Measurements from ENCODE around the gene NSD1.

Gene NSD1

GRCh38 chr5:177310332-177310731, 176.8 kb downstream of the NSD1 start:
- no peak for DNase-seq

- DNase-seq = peak; percentile 84
Observed at GRCh38 chr5:177310757-177311391, 177.3 kb downstream of the NSD1 start.

DNA sequence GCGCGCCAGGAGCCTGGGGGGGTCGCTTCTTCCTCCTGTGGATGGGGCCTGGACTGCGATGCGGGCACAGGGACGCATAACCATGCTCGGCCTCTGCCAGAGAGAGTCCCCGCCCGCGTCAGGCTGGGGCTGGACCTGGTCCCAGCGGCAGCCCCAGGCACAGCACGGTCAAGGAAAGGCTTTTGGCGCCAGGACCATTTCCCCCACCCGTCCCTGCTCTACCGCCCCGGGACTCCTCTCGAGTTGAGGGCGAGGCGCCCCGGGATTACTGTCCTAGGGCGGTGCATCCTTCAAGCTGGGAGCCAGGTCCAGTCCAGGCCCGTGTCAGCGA, 177.8 kb downstream of the NSD1 start:
- peak; percentile 77 for DNase-seq

- DNase-seq = peak; percentile 99
Observed at GRCh38 chr5:177311723-177312648, 178.4 kb downstream of the NSD1 start, which contains the start of gene MXD3. MXD3 (minus strand) TSS chr5:177311898; CDS start chr5:177311830, 68 bp downstream.

GRCh38 chr5:177312649-177313181, 179.1 kb downstream of the NSD1 start:
- peak; percentile 84 for DNase-seq

DNA sequence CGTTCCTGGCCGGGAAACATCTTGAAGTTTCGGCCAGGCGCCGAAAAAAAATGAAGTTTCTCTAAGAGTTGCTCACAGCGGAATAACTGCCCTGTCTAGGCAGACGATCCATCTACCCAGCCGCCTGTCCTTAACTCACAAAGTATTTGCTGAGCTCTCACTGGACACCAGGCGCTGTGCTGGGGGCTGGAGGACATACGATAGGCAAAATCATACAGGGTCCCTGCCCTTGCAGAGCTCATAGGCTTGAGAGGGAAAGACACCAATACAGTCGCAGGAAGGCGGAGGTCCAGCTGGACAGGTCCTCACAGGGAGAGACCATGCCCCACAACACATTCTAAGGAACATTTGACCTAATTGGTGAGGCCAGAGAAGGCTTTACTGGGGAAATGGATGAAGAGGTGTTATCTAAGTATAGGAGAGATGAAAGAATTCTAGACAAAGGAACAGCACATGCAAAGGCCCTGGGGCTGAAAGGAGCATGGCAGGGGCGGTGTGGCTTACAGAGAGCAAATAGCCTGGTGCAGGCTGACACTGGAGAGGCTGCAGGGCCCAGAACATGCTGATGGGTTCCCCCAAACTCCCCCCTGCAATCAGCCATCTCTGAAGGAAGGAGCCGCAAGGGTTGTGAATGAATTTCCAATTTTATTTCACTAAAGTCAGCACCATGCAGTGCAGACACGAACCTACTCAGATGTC, 180.1 kb downstream of the NSD1 start:
- no peak for DNase-seq

DNA sequence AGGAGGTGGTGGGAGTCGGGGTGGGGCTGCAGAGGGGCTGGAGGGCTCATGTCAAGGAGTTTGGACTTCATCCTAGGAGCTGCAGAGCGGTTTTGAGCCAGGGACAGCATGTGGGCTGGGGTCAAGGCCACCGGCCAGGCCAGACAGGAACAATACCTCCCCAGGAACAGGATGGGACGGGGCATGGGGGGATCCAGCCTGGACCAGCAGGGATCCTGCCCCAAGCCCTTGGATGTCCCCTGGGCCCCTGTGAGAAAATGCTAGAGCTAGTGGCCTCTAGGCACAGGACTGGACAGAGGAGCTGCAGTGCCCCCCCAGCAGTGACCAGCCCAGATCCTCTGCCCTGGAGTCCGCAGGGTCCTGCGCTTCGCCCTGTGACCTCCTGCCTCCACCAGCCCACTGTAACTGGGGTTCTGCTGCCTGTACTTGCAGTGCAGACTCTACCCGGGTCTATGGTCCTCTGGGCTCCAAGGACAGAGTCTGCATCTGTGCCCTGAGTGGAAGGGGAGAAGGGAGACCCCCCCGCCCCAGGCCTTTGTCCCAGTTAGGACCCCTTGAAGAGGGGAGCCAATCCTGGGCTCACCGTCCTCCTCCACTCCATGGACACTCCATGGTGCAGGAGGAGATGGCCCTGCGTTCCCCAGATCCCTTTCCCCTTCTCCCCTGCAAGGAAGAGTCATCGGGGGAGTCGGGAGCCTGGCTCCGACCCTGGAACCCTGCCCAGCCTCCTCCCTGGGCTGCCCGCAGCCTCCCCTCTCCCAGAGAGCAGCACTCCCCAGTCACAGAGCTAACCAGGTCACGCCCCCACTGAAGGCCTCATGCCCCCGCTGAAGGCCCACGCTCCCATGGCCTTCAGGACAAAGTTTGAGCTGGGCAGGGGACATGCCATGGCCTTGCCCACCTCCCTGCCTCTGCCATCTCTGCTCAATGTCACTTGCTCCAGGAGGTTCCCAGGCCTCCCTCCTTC, 181.1 kb downstream of the NSD1 start:
- no peak for DNase-seq

DNA sequence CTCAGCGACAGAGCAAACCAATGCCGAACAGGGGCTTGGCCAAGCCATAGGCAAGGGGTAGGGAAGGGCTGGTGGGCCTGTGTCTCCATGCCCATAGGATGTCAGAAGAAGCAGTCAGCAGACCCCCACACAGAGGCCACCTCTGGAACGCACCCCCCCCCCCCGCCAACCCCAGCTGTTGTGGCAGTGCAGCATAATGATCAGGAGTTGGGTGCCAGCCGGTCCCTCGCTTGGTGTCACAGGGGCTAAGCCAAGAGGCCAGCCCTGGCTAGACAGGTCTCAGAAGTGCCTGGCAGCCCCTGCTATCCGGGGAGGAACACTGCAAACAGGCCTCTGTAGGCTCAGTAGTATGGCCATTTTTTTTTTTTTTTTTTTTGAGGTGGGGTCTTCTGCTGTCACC, 181.8 kb downstream of the NSD1 start:
- DNase-seq = no peak

GRCh38 chr5:177316005-177316404, 182.4 kb downstream of the NSD1 start:
- no peak for DNase-seq

- peak; percentile 88 for DNase-seq
Observed at GRCh38 chr5:177317959-177318377, 184.4 kb downstream of the NSD1 start.

DNA sequence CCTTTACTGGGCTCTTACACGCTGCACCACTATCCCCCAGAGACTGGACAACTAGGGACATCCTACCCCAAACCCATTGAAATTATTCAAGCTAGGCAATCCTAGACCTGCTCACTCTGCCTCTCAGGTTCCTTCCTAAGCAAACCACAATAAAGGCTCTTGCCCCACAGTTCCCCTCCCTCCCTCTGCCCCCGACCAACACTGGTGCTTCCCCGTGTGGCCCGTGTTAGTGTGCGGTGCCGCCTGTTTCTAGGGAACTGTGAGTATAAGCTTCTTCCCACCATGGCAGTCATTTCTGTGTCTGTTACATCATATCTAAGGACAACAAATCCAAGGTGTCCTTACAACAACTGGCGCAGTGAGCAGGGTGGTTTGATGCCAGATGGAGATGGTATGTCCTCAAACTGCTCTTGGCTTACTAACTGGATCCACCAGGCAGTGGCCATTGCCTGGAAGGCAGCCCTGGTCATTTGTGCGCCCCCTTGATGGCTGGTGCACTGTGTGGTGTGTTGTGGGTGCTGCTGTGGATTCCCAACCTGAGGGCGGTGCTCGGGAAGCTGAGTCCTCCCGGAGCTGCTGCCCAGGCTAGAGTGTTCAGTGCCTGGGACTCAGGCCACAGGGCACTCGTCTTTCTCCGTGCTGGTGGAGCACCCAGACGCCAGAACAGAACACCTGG, 186.5 kb downstream of the NSD1 start:
- DNase-seq = no peak

DNA sequence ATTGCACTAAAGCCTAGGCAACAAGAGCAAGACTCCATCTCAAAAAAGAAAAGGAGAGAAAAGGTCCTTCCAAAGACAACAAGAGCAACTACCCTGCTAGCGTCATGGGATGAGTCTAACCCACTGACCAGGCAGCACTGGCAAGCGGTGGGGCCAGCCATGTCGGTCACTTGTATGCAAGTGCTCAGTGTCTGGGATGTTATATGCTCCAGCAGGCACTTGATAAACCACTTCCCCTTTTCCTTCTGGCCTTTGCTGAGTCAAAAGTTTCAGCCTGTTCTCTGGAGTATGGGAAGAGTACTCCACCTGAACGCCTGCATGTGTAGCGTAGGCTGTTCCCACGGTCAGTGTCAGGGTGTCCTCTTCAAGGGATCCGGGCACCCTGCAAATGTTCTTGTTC, 187.3 kb downstream of the NSD1 start:
- DNase-seq = no peak

DNA sequence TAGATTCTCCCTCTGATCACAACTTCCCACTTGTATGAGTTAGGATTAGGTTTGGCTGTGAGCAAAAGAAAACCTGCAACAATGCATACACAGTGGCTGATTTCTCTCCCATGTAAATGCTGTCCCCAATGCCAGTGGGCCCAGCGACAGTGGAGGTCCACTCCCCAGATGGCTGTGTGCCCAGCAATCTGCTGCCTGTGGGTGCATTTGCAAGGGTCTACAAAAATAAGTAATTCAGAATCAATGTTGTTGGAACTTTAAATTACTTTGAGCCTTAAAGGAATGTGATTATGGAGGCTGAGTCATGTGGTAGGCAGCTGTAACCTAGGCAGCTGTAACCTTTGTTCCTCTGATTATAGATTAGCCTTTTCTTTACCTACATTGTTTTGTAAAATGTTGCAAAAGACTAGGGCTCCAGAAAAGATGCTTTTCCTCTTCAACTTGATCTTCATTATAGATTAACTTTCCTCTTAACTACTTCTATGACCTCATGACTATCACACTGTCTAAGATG, 192.4 kb downstream of the NSD1 start:
- DNase-seq = no peak

DNA sequence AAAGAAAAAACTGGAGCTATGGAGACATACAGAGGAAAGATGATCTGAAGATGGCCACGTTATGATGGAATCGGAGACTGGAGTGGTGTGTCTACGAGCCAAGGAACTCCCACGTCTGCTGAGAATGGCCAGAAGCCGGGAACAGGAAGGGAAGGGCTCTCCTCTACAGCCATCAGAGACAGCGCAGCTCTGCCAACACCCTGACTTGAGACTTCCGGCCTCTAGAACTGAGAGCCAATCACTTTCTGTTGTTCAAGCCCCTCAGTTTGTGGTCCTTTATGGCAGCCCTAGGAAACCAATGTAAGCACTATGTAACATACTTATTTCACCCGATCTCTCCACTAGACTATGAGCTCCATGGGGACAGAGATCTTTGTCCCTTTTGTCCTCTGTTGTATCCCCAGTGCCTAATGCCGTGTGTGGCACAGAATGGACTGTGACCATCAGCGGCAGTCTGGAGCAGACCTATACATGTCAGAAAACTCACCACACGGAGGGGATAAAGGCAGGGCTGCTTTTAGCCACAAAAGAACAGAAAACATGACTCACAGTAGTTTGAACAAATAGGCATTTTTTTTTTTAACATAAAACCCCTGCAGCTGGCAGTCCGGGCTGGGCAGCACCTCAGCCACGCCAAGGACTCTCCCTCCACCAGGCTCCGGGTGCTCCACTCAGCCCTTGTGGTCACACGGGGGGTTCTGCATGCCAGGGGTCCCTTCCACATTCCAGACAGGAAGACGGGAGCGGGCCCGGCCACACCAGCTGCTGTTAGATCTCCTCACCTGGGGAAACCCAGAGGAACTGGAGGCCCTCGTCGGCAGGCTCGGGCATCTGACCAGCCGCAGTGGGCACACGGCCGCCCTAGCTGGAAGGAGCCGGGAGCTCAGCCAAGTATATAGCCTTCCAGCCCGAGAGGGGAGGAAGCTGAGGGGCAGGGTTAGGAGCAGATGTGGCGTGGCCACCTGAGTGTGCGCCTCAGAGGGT, 194.3 kb downstream of the NSD1 start:
- DNase-seq = peak; percentile 34

DNA sequence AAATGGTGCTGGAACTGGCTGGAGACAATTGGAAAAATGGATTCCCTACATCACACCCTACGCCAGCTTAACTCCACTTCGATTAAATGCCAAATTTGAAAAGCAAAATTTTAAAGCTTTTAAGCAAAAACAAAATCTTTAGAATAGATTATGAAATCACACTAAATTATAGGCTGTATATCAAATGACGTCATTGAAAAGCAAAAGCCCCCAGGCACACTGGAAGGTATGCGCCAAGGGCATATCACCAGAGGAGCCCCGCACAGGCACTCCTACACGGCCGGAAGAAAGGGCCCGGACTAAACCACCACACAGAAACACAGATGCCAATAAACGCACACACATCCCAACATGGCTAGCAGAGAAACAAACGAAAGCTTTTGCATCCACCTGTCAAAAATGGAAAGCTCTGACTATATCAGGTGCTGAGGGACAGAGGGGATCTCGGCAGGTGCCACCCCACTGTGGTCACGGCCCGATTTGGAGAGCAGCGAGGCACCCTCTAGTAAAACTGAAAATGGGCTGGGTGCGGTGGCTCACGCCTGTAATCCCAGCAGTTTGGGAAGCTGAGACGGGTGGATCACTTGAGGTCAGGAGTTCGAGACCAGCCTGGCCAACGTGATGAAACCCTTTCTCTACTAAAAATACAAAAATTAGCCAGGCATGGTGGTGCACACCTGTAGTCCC, 195.1 kb downstream of the NSD1 start:
- DNase-seq = no peak

GRCh38 chr5:177329883-177330282, 196.3 kb downstream of the NSD1 start:
- DNase-seq = no peak

DNA sequence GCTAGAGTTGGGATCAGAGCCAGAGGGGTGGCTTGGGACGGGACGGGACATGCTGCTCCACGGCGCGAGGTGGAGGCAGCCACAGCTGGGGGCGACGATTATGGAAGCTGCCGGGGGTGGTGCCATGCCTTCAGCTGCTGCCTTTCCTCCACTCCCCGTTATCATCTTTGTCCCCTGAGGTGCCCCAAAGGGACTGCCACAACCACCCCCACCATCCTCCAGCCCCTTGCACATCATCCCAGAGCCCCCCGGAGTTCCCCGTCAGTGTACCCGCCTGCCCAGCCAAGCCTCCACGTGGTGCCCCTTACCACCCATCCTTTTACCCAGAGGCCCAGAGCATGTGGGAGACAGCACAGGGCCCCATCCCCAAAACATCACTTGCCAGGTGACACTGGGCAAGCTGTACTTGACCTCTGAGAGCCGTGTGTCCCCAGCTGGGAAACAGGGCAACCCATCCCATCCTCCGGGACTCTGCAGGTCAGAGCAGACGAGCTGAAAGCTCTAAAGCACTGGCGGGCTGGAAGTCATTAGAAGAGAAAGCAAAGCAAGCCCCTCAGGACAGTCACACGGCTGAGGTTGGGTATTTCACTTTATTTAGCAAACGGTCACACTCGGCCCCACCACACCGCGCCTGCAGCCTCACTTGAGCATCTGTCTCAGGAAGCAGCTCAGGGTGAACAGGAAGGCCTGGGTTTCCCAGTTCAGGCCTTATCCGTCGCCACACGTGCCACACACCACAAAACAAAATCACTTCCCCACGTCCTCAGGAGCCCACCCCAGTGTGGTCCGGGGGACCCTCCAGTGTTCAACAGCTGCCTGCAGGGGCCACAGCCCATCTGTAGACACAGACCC, 197.6 kb downstream of the NSD1 start:
- no peak for DNase-seq

Measured in DMS53 (cell line).